Measurements from ENCODE around the gene POC5. TPM values are rescaled to one million over a fixed set of nuclear protein-coding genes. Genes with fewer than 3 reads are reported as not detected.

Gene POC5
- 1 to 10 TPM; 3.5 TPM for polyA plus RNA-seq

GRCh38 chr5:75717082-75717922 is at the start of gene POC5:
Gene POC5 (minus strand): TSS chr5:75717437. CDS start chr5:75712937, 4,500 bp downstream.
- H3K4me3 ChIP-seq (ENCODE audit: low read depth in 1 of 2, low read length in 2 of 2), result peak within 1 kb of the TSS; percentile 60 to 80
- 9 to 10% methylated on average over 51 of the region's 51 CpGs for WGBS, 2 donors
- peak within 1 kb of the TSS; percentile 84 to 92 for H3K27ac ChIP-seq (ENCODE audit: low read depth in 2 of 2, low read length in 1 of 2)
- no peaks in the 10 kb centered on the region for H3K9me3 ChIP-seq (ENCODE audit: control insufficient read depth in 2 of 2, insufficient read depth in 1 of 2, low read depth in 1 of 2, low read length in 1 of 2)
- no peaks in the 10 kb centered on the region for H3K4me1 ChIP-seq (ENCODE audit: control insufficient read depth in 2 of 2, insufficient read depth in 2 of 2, low read length in 1 of 2)
- peaks cover 0 to 3% of the 10 kb centered on the region in 2 donors for H3K36me3 ChIP-seq (ENCODE audit: control insufficient read depth in 2 of 2, insufficient read depth in 2 of 2, low read length in 1 of 2)
- peaks cover 0 to 3% of the 10 kb centered on the region in 2 donors for H3K27me3 ChIP-seq (ENCODE audit: control insufficient read depth in 1 of 2, insufficient read depth in 2 of 2, low read length in 2 of 2)

- no peak overlapping the region for H3K27ac ChIP-seq (ENCODE audit: low read depth in 2 of 2, low read length in 1 of 2)
- WGBS, 2 donors, result 81 to 83% methylated on average over 5 of the region's 5 CpGs
- H3K4me3 ChIP-seq (ENCODE audit: low read depth in 1 of 2, low read length in 2 of 2), result no peak overlapping the region
- no peaks in the 10 kb centered on the region for H3K36me3 ChIP-seq (ENCODE audit: control insufficient read depth in 2 of 2, insufficient read depth in 2 of 2, low read length in 1 of 2)
- H3K27me3 ChIP-seq (ENCODE audit: control insufficient read depth in 1 of 2, insufficient read depth in 2 of 2, low read length in 2 of 2), result no peaks in the 10 kb centered on the region
- H3K9me3 ChIP-seq (ENCODE audit: control insufficient read depth in 2 of 2, insufficient read depth in 1 of 2, low read depth in 1 of 2, low read length in 1 of 2), result no peaks in the 10 kb centered on the region
- H3K4me1 ChIP-seq (ENCODE audit: control insufficient read depth in 2 of 2, insufficient read depth in 2 of 2, low read length in 1 of 2), result no peaks in the 10 kb centered on the region
These were observed 40.9 kb upstream of the POC5 start for GRCh38 chr5:75758116-75758515.

- Histone ChIP-seq H3K9me3 (ENCODE audit: control insufficient read depth in 2 of 2, insufficient read depth in 1 of 2, low read depth in 1 of 2, low read length in 1 of 2) (no peaks in the 10 kb centered on the region), H3K27me3 (ENCODE audit: control insufficient read depth in 1 of 2, insufficient read depth in 2 of 2, low read length in 2 of 2) (no peaks in the 10 kb centered on the region), H3K27ac (ENCODE audit: low read depth in 2 of 2, low read length in 1 of 2) (no peak overlapping the region), H3K4me1 (ENCODE audit: control insufficient read depth in 2 of 2, insufficient read depth in 2 of 2, low read length in 1 of 2) (no peaks in the 10 kb centered on the region), H3K4me3 (ENCODE audit: low read depth in 1 of 2, low read length in 2 of 2) (no peak overlapping the region), H3K36me3 (ENCODE audit: control insufficient read depth in 2 of 2, insufficient read depth in 2 of 2, low read length in 1 of 2) (no peaks in the 10 kb centered on the region)
These were observed 39.7 kb upstream of the POC5 start for GRCh38 chr5:75756981-75757380.

GRCh38 chr5:75756211-75756610 is 39.0 kb upstream of the POC5 start:
- H3K9me3 ChIP-seq (ENCODE audit: control insufficient read depth in 2 of 2, insufficient read depth in 1 of 2, low read depth in 1 of 2, low read length in 1 of 2), result no peaks in the 10 kb centered on the region
- H3K4me3 ChIP-seq (ENCODE audit: low read depth in 1 of 2, low read length in 2 of 2), result no peak overlapping the region
- H3K27ac ChIP-seq (ENCODE audit: low read depth in 2 of 2, low read length in 1 of 2), result no peak overlapping the region
- H3K27me3 ChIP-seq (ENCODE audit: control insufficient read depth in 1 of 2, insufficient read depth in 2 of 2, low read length in 2 of 2), result no peaks in the 10 kb centered on the region
- H3K4me1 ChIP-seq (ENCODE audit: control insufficient read depth in 2 of 2, insufficient read depth in 2 of 2, low read length in 1 of 2), result no peaks in the 10 kb centered on the region
- no peaks in the 10 kb centered on the region for H3K36me3 ChIP-seq (ENCODE audit: control insufficient read depth in 2 of 2, insufficient read depth in 2 of 2, low read length in 1 of 2)
- 11 to 22% methylated on average over 2 of the region's 2 CpGs for WGBS, 2 donors

- Histone ChIP-seq H3K4me1 (ENCODE audit: control insufficient read depth in 2 of 2, insufficient read depth in 2 of 2, low read length in 1 of 2) (no peaks in the 10 kb centered on the region), H3K4me3 (ENCODE audit: low read depth in 1 of 2, low read length in 2 of 2) (no peak overlapping the region), H3K9me3 (ENCODE audit: control insufficient read depth in 2 of 2, insufficient read depth in 1 of 2, low read depth in 1 of 2, low read length in 1 of 2) (no peaks in the 10 kb centered on the region), H3K27me3 (ENCODE audit: control insufficient read depth in 1 of 2, insufficient read depth in 2 of 2, low read length in 2 of 2) (no peaks in the 10 kb centered on the region), H3K36me3 (ENCODE audit: control insufficient read depth in 2 of 2, insufficient read depth in 2 of 2, low read length in 1 of 2) (no peaks in the 10 kb centered on the region), H3K27ac (ENCODE audit: low read depth in 2 of 2, low read length in 1 of 2) (no peak overlapping the region)
- 85 to 89% methylated on average over 4 of the region's 4 CpGs for WGBS, 2 donors
These were observed 35.9 kb upstream of the POC5 start for GRCh38 chr5:75753182-75753581.

- WGBS, 2 donors, result 85% methylated on average over 3 of the region's 3 CpGs
These were observed 27.1 kb upstream of the POC5 start for GRCh38 chr5:75744355-75744754.

GRCh38 chr5:75736273-75736672 is 19.0 kb upstream of the POC5 start:
- WGBS, 2 donors, result 84% methylated on average over 8 of the region's 8 CpGs
- H3K36me3 ChIP-seq (ENCODE audit: control insufficient read depth in 2 of 2, insufficient read depth in 2 of 2, low read length in 1 of 2), result no peaks in the 10 kb centered on the region

More at GRCh38 chr5:75744355-75744754, 27.1 kb upstream of the POC5 start:
- no peaks in the 10 kb centered on the region for H3K9me3 ChIP-seq (ENCODE audit: control insufficient read depth in 2 of 2, insufficient read depth in 1 of 2, low read depth in 1 of 2, low read length in 1 of 2)
- H3K36me3 ChIP-seq (ENCODE audit: control insufficient read depth in 2 of 2, insufficient read depth in 2 of 2, low read length in 1 of 2), result no peaks in the 10 kb centered on the region
- no peak overlapping the region for H3K27ac ChIP-seq (ENCODE audit: low read depth in 2 of 2, low read length in 1 of 2)
- H3K4me3 ChIP-seq (ENCODE audit: low read depth in 1 of 2, low read length in 2 of 2), result no peak overlapping the region
- H3K27me3 ChIP-seq (ENCODE audit: control insufficient read depth in 1 of 2, insufficient read depth in 2 of 2, low read length in 2 of 2), result no peaks in the 10 kb centered on the region
- no peaks in the 10 kb centered on the region for H3K4me1 ChIP-seq (ENCODE audit: control insufficient read depth in 2 of 2, insufficient read depth in 2 of 2, low read length in 1 of 2)

GRCh38 chr5:75734913-75735789 is 17.9 kb upstream of the POC5 start:
- no peaks in the 10 kb centered on the region for H3K9me3 ChIP-seq (ENCODE audit: control insufficient read depth in 2 of 2, insufficient read depth in 1 of 2, low read depth in 1 of 2, low read length in 1 of 2)
- no peaks in the 10 kb centered on the region for H3K36me3 ChIP-seq (ENCODE audit: control insufficient read depth in 2 of 2, insufficient read depth in 2 of 2, low read length in 1 of 2)
- peaks cover 0 to 2% of the 10 kb centered on the region in 2 donors for H3K27me3 ChIP-seq (ENCODE audit: control insufficient read depth in 1 of 2, insufficient read depth in 2 of 2, low read length in 2 of 2)
- no peak overlapping the region for H3K27ac ChIP-seq (ENCODE audit: low read depth in 2 of 2, low read length in 1 of 2)
- H3K4me1 ChIP-seq (ENCODE audit: control insufficient read depth in 2 of 2, insufficient read depth in 2 of 2, low read length in 1 of 2), result no peaks in the 10 kb centered on the region
- no peak overlapping the region for H3K4me3 ChIP-seq (ENCODE audit: low read depth in 1 of 2, low read length in 2 of 2)
- WGBS, 2 donors, result 28% methylated on average over 6 of the region's 6 CpGs

More at GRCh38 chr5:75736273-75736672, 19.0 kb upstream of the POC5 start:
- Histone ChIP-seq H3K4me3 (ENCODE audit: low read depth in 1 of 2, low read length in 2 of 2) (no peak overlapping the region), H3K27me3 (ENCODE audit: control insufficient read depth in 1 of 2, insufficient read depth in 2 of 2, low read length in 2 of 2) (peaks cover 0 to 2% of the 10 kb centered on the region in 2 donors), H3K9me3 (ENCODE audit: control insufficient read depth in 2 of 2, insufficient read depth in 1 of 2, low read depth in 1 of 2, low read length in 1 of 2) (no peaks in the 10 kb centered on the region), H3K27ac (ENCODE audit: low read depth in 2 of 2, low read length in 1 of 2) (no peak overlapping the region), H3K4me1 (ENCODE audit: control insufficient read depth in 2 of 2, insufficient read depth in 2 of 2, low read length in 1 of 2) (no peaks in the 10 kb centered on the region)

GRCh38 chr5:75733767-75734166 is 16.5 kb upstream of the POC5 start:
- WGBS, 2 donors, result 94 to 96% methylated on average over 1 of the region's 1 CpG
- Histone ChIP-seq H3K4me3 (ENCODE audit: low read depth in 1 of 2, low read length in 2 of 2) (no peak overlapping the region), H3K27ac (ENCODE audit: low read depth in 2 of 2, low read length in 1 of 2) (no peak overlapping the region), H3K4me1 (ENCODE audit: control insufficient read depth in 2 of 2, insufficient read depth in 2 of 2, low read length in 1 of 2) (no peaks in the 10 kb centered on the region), H3K9me3 (ENCODE audit: control insufficient read depth in 2 of 2, insufficient read depth in 1 of 2, low read depth in 1 of 2, low read length in 1 of 2) (no peaks in the 10 kb centered on the region), H3K27me3 (ENCODE audit: control insufficient read depth in 1 of 2, insufficient read depth in 2 of 2, low read length in 2 of 2) (peaks cover 0 to 2% of the 10 kb centered on the region in 2 donors), H3K36me3 (ENCODE audit: control insufficient read depth in 2 of 2, insufficient read depth in 2 of 2, low read length in 1 of 2) (no peaks in the 10 kb centered on the region)
